Measurements from ENCODE around the gene ELAPOR1.
A peak's percentile ranks its signal among the peaks of the same experiment; 100 is the strongest.

Gene ELAPOR1

GRCh38 chr1:109099938-109100773 is 13.8 kb upstream of the ELAPOR1 start:
- peak; percentile 84 for DNase-seq

- DNase-seq, result no peak
Observed at GRCh38 chr1:109104364-109105151, 9.4 kb upstream of the ELAPOR1 start.

- no peak for DNase-seq
Observed at GRCh38 chr1:109105881-109106280, 8.0 kb upstream of the ELAPOR1 start.

GRCh38 chr1:109107785-109108184 is 6.1 kb upstream of the ELAPOR1 start:
- no peak for DNase-seq

DNA sequence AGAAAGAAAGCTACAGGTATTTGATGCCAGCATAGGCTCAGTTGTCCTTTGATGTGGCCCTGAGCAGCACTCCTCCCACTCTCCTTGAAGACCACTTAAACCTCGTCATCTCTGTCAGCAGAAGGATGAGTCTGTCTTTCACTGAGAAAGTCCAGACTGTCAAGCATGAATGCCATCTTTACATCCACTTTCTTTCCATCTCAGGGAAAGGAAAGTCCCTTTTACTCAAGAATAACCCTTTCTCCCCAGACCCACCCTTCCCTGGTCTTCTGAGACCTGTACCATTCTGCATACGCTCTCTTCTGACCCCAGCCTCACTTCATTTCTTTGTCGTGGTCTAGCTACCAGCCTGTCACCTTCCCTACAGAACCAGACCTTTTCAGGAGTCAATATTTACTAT is 4.0 kb upstream of the ELAPOR1 start:
- DNase-seq, result no peak

- DNase-seq, result no peak
Observed at GRCh38 chr1:109111386-109112055, 2.4 kb upstream of the ELAPOR1 start.

DNA sequence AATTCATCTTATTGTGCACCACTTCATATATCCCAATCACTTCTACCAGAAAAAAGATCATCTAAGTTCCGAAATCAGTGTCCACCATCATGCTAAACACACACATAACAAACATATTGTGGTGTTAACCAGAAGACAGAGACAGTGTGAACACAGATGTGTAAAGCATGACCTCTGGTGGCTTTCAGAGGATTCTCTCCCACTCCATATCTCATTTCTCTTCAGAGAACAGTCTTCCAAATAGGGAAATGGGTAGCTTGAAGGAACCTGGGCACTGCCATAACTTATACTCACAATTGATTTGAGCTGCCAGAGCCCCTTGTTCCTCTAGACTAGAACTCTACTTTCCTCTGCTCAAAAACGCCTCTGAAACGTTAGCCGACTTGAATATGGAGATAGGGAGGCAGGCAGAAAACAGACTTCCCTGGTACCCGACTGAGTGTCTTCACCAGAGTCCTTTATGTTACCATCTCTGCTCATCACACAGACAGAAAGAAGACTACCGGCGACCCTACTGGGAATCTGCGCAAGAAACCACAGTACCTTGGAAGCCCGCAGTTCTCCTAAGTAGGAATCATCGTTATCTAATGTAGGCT is 1.8 kb upstream of the ELAPOR1 start:
- DNase-seq, result no peak

GRCh38 chr1:109112652-109113285 is 1.1 kb upstream of the ELAPOR1 start:
- peak; percentile 91 for DNase-seq

- no peak for DNase-seq
Observed at GRCh38 chr1:109114342-109114674, 393 bp downstream of the ELAPOR1 start.

DNA sequence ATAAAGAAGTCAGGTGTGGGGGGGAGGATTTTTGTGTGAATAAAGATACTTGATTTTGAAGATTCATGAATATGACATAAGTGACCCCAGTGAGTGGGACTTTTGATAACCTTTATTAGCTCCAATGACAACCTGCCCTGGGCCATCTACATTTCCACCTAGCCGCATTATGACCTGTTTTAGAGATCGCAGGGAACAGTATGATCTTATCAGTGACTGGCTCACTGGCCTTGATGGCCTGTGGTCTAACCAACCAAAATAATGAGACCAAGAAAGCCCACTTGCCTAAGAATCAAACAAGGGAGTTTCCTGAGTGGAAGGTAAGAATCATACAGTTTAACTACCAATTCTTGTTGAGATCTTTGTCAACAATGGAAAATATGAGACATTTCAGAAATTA is 1.8 kb downstream of the ELAPOR1 start:
- DNase-seq, result no peak

DNA sequence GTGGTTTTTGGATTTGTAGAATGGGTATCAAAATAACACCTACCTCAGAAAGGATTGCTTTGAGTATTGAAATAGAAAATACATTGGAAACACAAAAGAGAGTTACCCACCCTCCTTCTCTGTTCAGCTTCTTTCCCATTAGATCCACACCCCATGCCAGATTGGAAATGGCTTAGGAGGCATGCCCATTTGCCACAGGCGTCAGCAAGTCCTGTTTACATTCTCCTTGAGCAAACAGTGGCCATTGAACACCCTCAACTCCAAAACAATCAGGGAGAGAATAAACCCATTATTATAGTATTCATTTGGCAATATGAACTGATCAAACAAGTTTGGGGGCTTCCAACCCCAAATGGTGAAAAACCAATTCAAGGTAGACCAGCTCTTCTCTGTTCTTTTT is 2.4 kb downstream of the ELAPOR1 start:
- no peak for DNase-seq

DNA sequence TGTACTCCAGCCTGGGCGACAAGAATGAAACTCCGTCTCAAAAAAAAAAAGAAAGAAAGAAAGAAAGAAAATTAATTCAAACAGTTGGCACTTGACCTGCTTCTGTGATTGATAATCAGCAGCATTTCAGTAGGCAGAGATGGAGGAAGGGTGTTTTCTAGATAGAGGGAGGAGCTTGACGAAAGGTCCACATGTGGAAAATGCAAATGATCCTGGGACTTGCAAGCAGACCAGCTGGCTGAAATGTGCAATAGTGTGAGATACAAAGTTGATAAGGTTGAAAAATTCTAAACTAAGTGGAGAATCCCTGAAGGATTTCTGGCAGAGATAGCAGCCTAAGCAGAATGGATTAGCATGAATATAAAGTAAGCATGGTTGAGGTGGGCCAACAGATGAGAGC is 4.2 kb downstream of the ELAPOR1 start:
- no peak for DNase-seq

- DNase-seq, result no peak
Observed at GRCh38 chr1:109120356-109120755, 6.4 kb downstream of the ELAPOR1 start.

DNA sequence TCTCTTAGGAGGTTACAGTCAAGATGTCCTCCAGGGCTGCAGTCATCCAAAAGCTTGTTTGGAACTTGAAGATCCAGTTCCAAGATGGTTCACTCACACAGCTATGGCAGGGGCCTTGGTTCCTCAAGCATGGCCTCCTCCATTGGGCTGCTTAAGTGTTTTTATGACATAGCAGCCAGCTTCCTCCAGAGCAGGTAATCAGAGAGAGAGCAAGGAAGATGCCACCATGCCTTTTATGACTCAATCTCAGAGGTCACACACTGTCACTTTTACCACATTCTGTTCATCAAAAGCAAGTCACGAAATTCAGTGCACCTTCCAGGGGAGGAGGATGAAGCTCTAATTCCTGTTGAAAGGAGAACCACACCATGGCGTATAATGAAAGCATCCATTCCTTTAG is 17.1 kb downstream of the ELAPOR1 start:
- no peak for DNase-seq

DNA sequence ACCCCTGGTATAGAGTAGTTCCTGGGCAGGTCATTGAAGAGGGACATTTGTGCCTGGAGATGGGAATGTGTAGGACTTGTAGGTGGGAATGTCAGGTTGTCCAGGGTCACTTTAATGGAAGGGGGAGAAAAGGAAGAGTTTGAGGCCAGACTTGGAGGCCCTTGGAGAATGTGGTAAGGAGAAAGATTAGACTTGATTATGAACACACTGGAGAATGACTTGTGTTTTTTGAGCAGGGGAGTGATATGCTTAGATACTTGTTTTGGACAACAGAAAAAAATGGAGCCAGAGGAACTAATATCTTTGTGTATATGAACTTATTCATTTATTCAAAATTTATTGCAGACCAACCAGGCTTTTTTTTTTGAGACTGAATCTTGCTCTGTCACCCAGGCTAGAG is 17.9 kb downstream of the ELAPOR1 start:
- no peak for DNase-seq

- DNase-seq, result peak; percentile 6
Observed at GRCh38 chr1:109133002-109133706, 19.2 kb downstream of the ELAPOR1 start.

GRCh38 chr1:109133815-109134214 is 19.9 kb downstream of the ELAPOR1 start:
- peak; percentile 24 for DNase-seq

- DNase-seq, result no peak
Observed at GRCh38 chr1:109134423-109134822, 20.5 kb downstream of the ELAPOR1 start.

- no peak for DNase-seq
Observed at GRCh38 chr1:109135940-109136339, 22.0 kb downstream of the ELAPOR1 start.

GRCh38 chr1:109136766-109137165 is 22.9 kb downstream of the ELAPOR1 start:
- DNase-seq, result no peak

DNA sequence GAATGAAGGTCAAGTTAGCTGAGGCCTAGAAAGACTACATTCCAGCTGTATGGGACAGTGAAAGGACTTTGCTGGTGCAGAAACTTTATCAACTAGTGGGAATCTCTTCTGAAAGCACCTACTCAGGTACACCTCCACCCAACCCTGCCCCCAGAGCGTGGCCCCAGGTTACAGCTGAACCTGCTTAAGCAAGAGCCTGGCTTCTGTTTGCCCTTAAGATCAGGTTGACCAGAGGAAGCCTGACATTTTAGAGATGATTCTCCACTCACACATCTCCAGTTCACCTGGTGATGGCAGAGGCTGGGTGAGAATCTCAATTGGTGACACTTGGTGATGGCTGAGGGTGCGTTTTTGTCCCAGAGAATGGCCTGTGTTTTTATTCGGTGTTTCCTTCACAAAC is 24.0 kb downstream of the ELAPOR1 start:
- DNase-seq, result no peak

- DNase-seq, result no peak
Observed at GRCh38 chr1:109138358-109138757, 24.4 kb downstream of the ELAPOR1 start.

All from DMS79 treated with DMSO at 0.1 percent for 48 hours (cell line).